ENCODE results near the gene CAND2.

- no peak for TF ChIP-seq YY1 (IDR thresholded peaks at IDR 0.05; ENCODE audit: insufficient read depth, insufficient read length)
- TF ChIP-seq ZNF274 (IDR thresholded peaks at IDR 0.05; ENCODE audit: low read depth, low read length) = no peak
- no peak for TF ChIP-seq SUZ12 (IDR thresholded peaks at IDR 0.05; ENCODE audit: extremely low read depth, insufficient read depth, insufficient read length)
Measured at GRCh38 chr3:12828751-12829150, 32.3 kb downstream of the CAND2 start.

Measured in NT2/D1 (cell line).